HG02678 (cell line): Measurements from ENCODE around the gene STAB1.

Source experiments
- ATAC-seq: cut with Tn5 transposase; IDR thresholded peaks from one replicate; pipeline ENCODE4 v1.9.1; 2021; ENCODE audit warnings: mild to moderate bottlenecking, moderate library complexity; ENCODE audit not compliant: unreplicated experiment

STAB1 gene

DNA sequence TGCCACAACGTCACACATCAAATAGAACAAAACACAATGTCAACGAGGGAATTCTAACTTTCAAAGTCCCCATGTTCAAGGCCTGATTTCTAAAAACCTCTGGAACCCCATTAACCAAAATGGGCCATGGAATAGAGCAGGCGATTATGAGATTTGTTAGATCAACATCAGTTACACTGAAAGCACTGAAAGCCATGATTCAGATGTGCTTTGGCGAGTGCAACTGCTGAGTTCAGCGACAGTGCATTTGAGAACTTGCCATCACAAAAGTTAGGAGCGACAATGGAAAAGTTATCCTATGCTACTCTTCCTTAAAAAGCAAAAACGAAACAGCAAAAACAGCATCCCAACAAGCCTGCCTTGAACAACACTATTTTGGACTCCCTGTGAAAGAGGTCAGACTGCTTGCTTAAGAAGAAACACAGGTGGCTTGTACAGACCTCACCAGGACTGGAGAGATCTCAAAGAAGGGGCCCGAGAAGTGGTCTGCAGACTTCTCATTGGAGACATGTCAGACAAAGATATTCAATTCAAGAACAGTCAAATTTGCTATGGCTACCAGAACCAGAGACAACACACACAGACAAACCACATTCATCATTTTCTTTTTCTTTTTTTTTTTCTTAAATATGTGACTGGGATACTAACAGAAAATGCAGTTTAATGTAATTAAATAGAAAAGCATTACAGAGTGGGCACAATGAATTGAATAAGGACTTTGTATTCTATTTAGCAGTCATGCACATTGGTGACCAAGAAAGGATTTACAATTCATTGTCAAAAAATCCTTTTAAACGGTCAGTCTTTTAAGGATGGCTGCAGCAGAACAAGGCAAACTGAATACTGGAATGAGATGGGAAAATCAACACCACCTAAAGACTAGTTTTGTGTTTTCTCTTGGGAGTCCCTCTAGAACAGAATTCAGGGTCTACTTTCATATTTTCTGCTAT, 62.1 kb downstream of the STAB1 start:
- no peak for ATAC-seq

DNA sequence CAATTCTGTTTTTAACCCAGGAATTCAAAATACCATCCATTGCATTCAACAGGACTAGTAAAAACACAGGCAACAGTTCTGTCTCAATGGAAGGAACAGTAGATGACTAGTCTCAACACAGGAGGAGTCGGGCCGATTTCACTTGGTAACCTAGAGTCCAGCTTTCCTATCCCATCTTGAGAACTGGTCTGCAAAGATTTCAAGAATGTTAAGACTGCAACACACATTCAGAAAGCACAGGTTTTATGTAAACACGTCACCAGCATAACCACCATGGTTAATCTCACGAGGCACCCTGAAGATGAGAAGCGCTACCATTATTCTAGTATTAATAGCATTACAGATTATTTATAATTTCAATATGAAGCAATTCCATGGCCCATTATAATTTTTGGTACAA, 63.3 kb downstream of the STAB1 start:
- no peak for ATAC-seq

DNA sequence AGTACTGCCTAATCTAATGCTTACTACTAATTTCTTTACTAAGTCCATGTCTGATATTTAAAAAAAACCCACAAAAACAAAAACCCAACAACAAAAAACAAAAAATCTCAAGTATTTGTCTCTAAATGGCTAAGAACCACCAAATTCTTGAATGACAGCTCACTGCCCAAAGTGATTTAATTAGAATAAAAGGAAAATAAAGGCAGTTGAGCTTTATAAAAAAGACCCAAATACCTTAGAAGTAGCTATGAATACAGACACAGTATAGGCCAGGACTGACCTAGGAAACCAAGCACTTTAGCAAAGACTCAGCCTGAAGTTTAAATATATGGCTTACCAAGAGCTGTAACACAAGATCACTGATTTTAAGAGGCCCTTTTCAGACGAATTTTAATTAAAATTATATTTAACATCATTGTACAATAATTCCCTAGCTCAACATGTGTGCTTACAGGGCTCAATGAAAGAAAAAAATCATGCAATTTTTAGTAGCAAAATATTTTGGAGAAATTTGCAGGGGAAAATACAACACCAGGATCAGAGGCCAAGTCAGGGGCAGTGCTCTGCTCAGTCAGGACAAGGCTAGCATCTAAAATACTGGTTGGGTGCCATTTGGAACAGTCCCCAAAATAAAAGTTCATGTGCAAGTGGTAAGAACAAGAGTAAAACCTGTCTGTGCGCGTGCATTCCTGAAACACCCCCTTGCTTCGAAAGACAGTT, 66.0 kb downstream of the STAB1 start:
- ATAC-seq: no peak

DNA sequence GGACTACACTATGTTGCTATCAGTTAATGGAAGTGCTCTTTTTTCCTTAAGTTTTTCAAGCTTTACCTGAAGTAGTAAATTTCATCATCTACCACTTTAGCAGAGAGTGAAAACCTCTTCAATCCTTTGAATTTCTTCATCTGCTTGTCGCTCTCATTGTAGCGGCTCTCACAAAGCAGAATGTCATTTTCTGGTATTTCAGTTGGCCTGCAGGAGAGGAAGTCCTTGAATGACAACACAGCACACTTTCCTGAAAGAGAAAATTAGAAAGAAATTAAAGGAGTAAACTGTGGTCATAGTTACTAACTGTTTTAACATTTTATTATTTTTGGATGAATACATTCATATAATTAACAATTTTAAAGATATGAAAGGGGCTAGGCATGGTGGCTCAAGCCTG, 68.8 kb downstream of the STAB1 start:
- no peak for ATAC-seq

DNA sequence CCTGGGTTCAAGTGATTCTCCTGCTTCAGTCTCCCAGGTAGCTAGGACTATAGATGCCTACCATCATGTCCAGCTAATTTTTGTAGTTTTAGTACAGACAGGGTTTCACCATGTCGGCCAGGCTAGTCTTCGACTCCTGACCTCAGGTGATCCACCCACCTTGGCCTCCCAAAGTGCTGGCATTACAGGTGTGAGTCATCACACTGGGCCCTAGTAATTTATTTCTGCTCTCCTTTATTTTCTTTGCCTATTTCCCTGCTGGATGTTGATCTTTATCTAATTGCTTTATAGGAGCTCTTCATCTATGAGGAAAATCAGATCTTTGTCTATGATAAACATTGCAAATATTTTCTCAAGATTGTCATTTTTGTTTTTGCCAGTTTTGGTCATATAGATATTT, 72.9 kb downstream of the STAB1 start:
- ATAC-seq: no peak

DNA sequence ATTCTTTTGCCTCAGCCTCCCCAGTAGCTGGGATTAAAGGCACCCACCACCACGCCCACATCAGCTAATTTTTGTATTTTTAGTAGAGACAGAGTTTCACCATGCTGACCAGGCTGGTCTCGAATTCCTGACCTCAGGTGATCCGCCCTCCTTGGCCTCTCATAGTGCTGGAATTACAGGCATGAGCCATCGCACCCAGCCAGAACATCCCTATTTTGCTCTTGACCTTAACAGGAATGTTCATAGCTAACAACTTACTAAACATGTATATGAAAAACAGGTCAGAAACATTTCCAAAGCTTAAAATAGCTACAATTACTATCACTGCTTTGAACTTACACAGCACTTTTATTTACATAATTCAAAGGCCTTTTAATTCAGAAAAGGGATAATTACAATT, 74.9 kb downstream of the STAB1 start:
- ATAC-seq: no peak

DNA sequence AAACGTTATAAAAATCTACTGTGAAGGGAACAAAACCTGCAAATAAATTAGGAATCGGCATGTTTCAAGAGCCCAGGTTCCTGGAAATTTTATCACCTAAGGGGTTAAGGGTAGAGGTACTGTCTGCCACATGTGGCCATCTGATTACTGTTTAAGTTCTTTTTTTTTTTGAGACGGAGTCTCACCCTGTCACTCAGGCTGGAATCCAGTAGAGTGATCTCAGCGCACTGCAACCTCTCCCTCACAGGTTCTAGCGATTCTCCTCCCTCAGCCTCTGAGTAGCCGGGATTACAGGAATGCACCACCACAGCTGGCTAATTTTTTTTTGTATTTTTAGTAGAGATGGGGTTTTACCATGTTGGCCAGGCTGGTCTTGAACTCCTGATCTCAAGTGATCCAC, 77.1 kb downstream of the STAB1 start:
- ATAC-seq: no peak
